GM12801 (cell line): ENCODE data around the gene SLAMF9.

Source experiments
- CTCF ChIP-seq: IDR thresholded peaks from one replicate; pipeline ENCODE4 v1.5.1; 2011; ENCODE audit warnings: control low read depth; ENCODE audit not compliant: insufficient read length; ENCODE audit errors: extremely low read depth

The SLAMF9 gene

GRCh38 chr1:159946242-159947187, 7.5 kb downstream of the SLAMF9 start:
- TF ChIP-seq CTCF = no peak

- no peak for TF ChIP-seq CTCF
Observed at GRCh38 chr1:159945483-159946241, 8.4 kb downstream of the SLAMF9 start, which contains the start of gene IGSF9. TSS of gene IGSF9 (minus strand) at chr1:159945613. CDS start at chr1:159943454, 2,159 bp downstream.

GRCh38 chr1:159944623-159945455, 9.2 kb downstream of the SLAMF9 start:
- no peak for TF ChIP-seq CTCF

GRCh38 chr1:159943908-159944622, 10.0 kb downstream of the SLAMF9 start:
- no peak for TF ChIP-seq CTCF

- TF ChIP-seq CTCF = no peak
Observed at GRCh38 chr1:159943278-159943640, 10.8 kb downstream of the SLAMF9 start.

- no peak for TF ChIP-seq CTCF
Observed at GRCh38 chr1:159942632-159943277, 11.3 kb downstream of the SLAMF9 start.
